Activated CD8-positive, alpha-beta T cell treated with anti-CD3 and anti-CD28 coated beads for 36 hours (primary cell): Measurements from ENCODE around the gene HIVEP2. TPM values are rescaled to one million over a fixed set of nuclear protein-coding genes. Genes with fewer than 3 reads are reported as not detected.

Experiments
- ATAC-seq: fragments of 200-7000 bp; cut with Tn5 transposase; one replicate; pipeline ENCODE4 v1.10.0; 2021; ENCODE audit warnings: mild to moderate bottlenecking, moderate library complexity
- CTCF ChIA-PET: fragments of 350-600 bp; sonication (Branson Sonifier 250); formaldehyde crosslinking; loops from one replicate; lab custom pipeline; 2021; ENCODE audit warnings: antibody characterized with exemption; lab: Charles Lee
- POLR2A ChIA-PET: fragments of 350-600 bp; sonication (Branson Sonifier 250); formaldehyde crosslinking; loops from one replicate; lab custom pipeline; 2021; ENCODE audit warnings: antibody characterized with exemption; lab: Charles Lee
- DNase-seq: peaks from one replicate; pipeline ENCODE4 v3.0.0-alpha.2; 2020
- H3K27ac Mint-ChIP-seq: one replicate; pipeline ENCODE4 v1.8.0; 2021; ENCODE audit warnings: mild to moderate bottlenecking, mixed read lengths
- H3K27me3 Mint-ChIP-seq: one replicate; pipeline ENCODE4 v1.8.0; 2021; ENCODE audit warnings: mixed read lengths
- H3K36me3 Mint-ChIP-seq: one replicate; pipeline ENCODE4 v1.8.0; 2021; ENCODE audit warnings: low read depth, mixed read lengths
- H3K4me1 Mint-ChIP-seq: one replicate; pipeline ENCODE4 v1.8.0; 2021; ENCODE audit warnings: low read depth, mixed read lengths
- H3K4me3 Mint-ChIP-seq: one replicate; pipeline ENCODE4 v1.8.0; 2021; ENCODE audit warnings: mild to moderate bottlenecking, moderate library complexity, mixed read lengths
- H3K9me3 Mint-ChIP-seq: one replicate; pipeline ENCODE4 v1.8.0; 2021; ENCODE audit warnings: mixed read lengths
- intact Hi-C: fragments of 100-400 bp; cut with micrococcal nuclease; formaldehyde crosslinking; loops from one replicate; pipeline ENCODE4 v1.10.0; 2022
- total RNA-seq, 2 experiments: library from RNA; stranded (reverse); gene quantifications; one replicate each; pipeline ENCODE4 v1.2.3, GENCODE V29; 2021
- TF ChIP-seq, protein P1 (sequence below): fragments of 200-600 bp; IDR thresholded peaks from one replicate; pipeline ENCODE4 v1.8.0; 2022; ENCODE audit warnings: antibody characterized with exemption, mild to moderate bottlenecking

The HIVEP2 gene
- total RNA-seq, 2 experiments from 2014 or later, result 31.8 to 38.1 TPM

DNA sequence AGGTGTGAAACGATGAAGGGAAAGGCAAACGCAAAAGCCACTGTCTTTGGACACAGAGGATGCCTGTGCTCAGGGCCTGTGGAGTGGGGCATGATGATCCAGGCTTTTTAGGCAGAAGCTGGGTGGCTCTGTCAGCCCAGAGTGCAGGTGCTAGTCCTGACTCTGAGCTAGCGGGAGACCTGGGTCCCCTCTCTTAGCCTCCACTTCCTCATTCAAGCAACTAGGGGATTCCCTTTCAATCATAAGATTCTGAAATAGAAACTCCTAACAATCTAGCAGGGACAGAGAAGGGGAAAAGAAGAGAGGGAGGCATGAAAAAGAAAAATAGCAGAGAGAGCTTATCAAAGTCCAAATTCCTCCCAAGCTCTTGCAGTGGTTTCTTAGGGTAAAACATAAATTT lies 7.6 kb upstream of the HIVEP2 start:
- no peaks in the 10 kb centered on the region for H3K9me3 Mint-ChIP-seq
- intact Hi-C loops, result loop anchor here (10.0 kb wide), 1 partner anchor 62 kb away; no protein-coding TSS in a partner anchor
- no peaks in the 10 kb centered on the region for H3K27me3 Mint-ChIP-seq
- TF ChIP-seq, protein P1, sequence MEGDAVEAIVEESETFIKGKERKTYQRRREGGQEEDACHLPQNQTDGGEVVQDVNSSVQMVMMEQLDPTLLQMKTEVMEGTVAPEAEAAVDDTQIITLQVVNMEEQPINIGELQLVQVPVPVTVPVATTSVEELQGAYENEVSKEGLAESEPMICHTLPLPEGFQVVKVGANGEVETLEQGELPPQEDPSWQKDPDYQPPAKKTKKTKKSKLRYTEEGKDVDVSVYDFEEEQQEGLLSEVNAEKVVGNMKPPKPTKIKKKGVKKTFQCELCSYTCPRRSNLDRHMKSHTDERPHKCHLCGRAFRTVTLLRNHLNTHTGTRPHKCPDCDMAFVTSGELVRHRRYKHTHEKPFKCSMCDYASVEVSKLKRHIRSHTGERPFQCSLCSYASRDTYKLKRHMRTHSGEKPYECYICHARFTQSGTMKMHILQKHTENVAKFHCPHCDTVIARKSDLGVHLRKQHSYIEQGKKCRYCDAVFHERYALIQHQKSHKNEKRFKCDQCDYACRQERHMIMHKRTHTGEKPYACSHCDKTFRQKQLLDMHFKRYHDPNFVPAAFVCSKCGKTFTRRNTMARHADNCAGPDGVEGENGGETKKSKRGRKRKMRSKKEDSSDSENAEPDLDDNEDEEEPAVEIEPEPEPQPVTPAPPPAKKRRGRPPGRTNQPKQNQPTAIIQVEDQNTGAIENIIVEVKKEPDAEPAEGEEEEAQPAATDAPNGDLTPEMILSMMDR, result no peak
- ChIA-PET POLR2A (interaction anchor here (1.8 kb wide), 1 partner anchor 9 kb away, joined by 4 read pairs; no protein-coding TSS in a partner anchor), CTCF (interaction anchor here (1.7 to 2.4 kb wide), 2 partner anchors 74 to 260 kb away, joined by 5 to 6 read pairs; no protein-coding TSS in a partner anchor)
- peak overlapping the region; percentile 19 for H3K27ac Mint-ChIP-seq
- H3K36me3 Mint-ChIP-seq, result no peaks in the 10 kb centered on the region
- H3K4me3 Mint-ChIP-seq, result no peak overlapping the region
- ATAC-seq (no peak), DNase-seq (peak; percentile 11)
- peaks cover 31% of the 10 kb centered on the region for H3K4me1 Mint-ChIP-seq

DNA sequence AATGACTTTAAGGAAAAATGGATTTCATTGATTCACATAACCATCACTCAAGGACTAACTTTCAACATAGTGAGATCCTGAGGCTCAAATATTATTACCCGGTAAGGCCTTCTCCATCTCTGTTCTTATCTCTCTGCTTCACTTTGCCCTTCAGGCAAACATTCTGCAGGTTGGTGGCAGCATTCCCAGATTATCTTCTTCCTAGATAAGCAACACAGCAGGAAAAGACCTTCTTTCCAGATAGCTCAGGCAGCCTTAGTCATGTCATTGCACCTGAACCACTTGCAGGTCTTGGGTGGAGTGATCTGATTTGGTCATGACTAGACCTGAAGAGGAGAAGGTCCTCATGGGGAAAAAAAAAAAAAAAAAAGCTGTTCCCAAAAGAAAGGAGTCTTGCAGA lies 5.3 kb upstream of the HIVEP2 start:
- no peaks in the 10 kb centered on the region for H3K9me3 Mint-ChIP-seq
- TF ChIP-seq, protein P1, result no peak
- ChIA-PET CTCF (interaction anchor here (0.9 kb wide), 1 partner anchor 258 kb away, joined by 3 read pairs; no protein-coding TSS in a partner anchor), POLR2A (interaction anchor here (0.6 kb wide), 1 partner anchor 46 kb away, joined by 3 read pairs; no protein-coding TSS in a partner anchor)
- no peak overlapping the region for H3K4me3 Mint-ChIP-seq
- DNase-seq (no peak), ATAC-seq (no peak)
- intact Hi-C loops, result loop anchor here (10.0 kb wide), 1 partner anchor 65 kb away; no protein-coding TSS in a partner anchor
- peaks cover 2% of the 10 kb centered on the region for H3K36me3 Mint-ChIP-seq
- no peak overlapping the region for H3K27ac Mint-ChIP-seq
- H3K27me3 Mint-ChIP-seq, result no peaks in the 10 kb centered on the region
- H3K4me1 Mint-ChIP-seq, result peaks cover 31% of the 10 kb centered on the region

DNA sequence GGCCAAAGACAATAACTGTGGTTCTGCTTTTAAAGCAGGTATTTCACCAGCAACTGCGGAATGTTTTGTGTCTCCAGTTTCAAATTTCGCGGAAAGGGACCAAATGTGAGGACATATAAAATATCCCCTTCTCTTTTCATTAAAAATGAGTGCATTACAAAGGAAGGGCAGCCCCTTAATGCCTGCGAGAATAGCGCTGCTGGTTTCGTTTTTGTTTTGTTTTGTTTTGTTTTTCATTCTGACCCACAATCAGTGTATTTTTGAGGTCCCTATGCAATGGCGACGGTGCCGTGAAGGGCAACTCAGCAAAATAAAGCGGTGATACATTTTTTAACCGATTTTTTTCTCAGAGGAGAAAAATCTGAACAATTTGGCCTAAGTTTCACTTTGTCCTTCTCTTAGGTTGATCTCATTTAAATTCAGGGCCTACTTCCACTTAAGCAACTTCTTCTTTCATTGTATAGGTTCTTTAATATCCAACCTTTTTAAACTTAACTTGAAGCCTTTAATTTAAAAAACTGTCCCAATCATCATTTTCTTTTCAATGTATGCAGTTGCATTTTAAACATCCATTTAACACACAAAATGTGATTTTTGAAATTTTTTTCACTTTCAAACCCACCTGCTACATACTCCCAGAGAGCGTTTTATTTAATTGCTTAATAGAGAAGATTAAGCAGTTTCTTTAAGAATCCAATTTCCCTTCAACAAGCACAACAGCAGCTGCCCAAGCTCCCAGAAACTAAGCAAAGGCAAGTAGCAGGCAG lies 2.9 kb upstream of the HIVEP2 start:
- H3K4me3 Mint-ChIP-seq, result peak overlapping the region; percentile 91
- intact Hi-C loops, result loop anchor here (2.0 to 10.0 kb wide), 3 partner anchors 105 to 473 kb away; no protein-coding TSS in a partner anchor
- TF ChIP-seq, protein P1, result no peak
- CTCF ChIA-PET, result interaction anchor here (1.3 kb wide), 1 partner anchor 254 kb away, joined by 4 read pairs; no protein-coding TSS in a partner anchor
- peak overlapping the region; percentile 96 for H3K27ac Mint-ChIP-seq
- ATAC-seq (peak; percentile 3), DNase-seq (peak; percentile 70)
- peaks cover 12% of the 10 kb centered on the region for H3K36me3 Mint-ChIP-seq
- POLR2A ChIA-PET, result interaction anchor here (0.9 to 6.8 kb wide), 6 partner anchors 12 to 129 kb away, joined by 3 to 85 read pairs (median 5); no protein-coding TSS in a partner anchor
- peaks cover 2% of the 10 kb centered on the region for H3K27me3 Mint-ChIP-seq
- H3K4me1 Mint-ChIP-seq, result peaks cover 33% of the 10 kb centered on the region
- no peaks in the 10 kb centered on the region for H3K9me3 Mint-ChIP-seq

DNA sequence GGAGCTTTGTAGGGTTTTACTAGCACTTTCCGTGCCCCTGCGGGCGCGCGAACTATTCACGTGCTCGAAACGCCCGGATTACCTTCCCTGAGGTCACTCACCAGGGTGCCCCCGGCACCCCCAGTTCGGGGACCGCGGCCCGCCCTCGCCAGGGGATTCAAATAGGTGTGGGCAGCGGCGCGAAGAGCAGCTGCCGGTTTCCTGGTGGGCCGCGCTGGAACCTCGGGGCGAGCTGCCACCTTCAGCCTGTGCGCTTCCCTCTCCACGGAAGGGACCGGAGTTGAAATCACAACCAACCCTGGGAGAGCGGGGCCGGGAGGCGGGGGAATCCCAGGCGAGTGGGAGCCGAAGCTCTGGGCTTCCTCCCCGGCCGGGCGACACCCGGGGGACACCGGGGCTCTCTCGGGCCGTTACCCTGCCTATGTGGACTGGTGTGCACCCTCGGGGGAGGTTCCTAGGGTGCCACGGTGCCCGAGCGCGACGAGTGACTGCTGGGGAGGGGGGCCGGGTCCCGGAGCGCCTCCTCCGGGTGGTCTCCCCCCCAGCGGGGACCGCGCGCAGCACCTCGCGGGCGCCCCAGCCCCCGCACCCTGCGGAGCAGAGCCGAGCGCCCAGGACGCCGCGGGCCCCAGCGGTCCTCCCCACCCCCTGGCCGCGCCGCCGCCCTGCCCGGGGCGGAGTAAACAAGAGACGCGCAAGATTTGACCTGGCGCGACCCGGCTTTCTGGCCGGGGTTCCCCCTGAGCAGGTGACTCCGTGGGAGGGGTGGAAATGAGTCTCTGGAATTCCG lies 2.1 kb upstream of the HIVEP2 start:
- TF ChIP-seq, protein P1, result no peak
- Mint-ChIP-seq H3K4me1 (peaks cover 33% of the 10 kb centered on the region), H3K4me3 (peak overlapping the region; percentile 91), H3K27ac (peak overlapping the region; percentile 96), H3K36me3 (peaks cover 16% of the 10 kb centered on the region), H3K9me3 (no peaks in the 10 kb centered on the region), H3K27me3 (peaks cover 2% of the 10 kb centered on the region)
- intact Hi-C loops, result loop anchor here (2.0 to 10.0 kb wide), 3 partner anchors 104 to 472 kb away; no protein-coding TSS in a partner anchor
- ChIA-PET POLR2A (interaction anchor here (0.8 to 6.8 kb wide), 29 partner anchors 9 to 503 kb away, joined by 3 to 85 read pairs (median 5); partner anchors contain the start of genes ADAT2, AIG1 and PEX3), CTCF (interaction anchor here (0.8 to 1.5 kb wide), 5 partner anchors 10 to 253 kb away, joined by 3 to 5 read pairs (median 4); no protein-coding TSS in a partner anchor)
- peak; percentile 89 for DNase-seq
- peak; percentile 46 for ATAC-seq
